GDM1 (cell line): ENCODE results near the gene ICOSLG.
"Not testable (repeated sequence)": the region's sequence is repeated elsewhere in the genome, so short reads cannot be mapped to it uniquely, and the experiment has no call there.

Experiments
- DNase-seq: peaks from one replicate; lab custom pipeline; 2025; lab: John Stamatoyannopoulos, UW

ICOSLG gene

DNA sequence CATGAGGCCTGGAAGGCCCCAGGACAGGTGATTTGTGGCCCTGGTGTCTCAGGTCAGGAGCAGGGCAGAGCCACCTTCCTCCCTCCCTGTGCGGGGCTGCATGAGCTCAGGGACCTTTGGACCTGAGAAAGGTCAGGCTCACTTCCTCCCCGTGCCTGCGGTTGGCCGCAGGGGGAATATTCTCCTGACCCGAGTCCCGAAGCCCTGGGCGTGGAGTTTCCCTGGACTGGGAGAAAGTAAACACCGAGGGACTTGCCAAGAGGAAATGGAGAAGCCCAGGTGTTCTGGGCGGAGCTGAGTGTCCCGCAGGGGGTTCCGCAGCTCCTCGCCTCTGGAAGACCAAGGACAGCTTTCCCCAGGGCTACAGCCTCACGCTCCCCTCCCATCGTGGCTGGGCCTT is 64.6 kb downstream of the ICOSLG start:
- DNase-seq: not testable (repeated sequence)

DNA sequence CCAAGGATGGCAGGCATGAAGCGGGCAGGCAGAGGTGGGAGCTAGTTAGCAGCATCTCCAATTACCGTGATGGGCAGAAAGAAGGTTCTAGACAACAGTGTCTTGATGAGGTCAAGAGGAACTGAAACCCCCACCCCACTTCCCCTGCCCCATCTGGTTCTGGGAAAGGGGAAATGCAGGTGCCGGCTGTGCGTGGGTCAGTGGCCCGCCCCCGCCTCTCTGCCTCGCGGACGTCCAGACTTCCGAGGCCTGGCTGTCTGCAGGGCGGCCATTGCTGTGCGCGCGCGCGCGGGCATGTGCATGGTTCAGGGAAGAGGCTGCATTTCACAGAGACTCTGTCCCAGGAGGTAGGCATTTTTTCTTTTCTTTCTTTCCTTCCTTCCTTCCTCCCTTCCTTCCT is 65.6 kb downstream of the ICOSLG start:
- not testable (repeated sequence) for DNase-seq
